ENCODE results near the gene DNAJC24. TPM values are rescaled to one million over a fixed set of nuclear protein-coding genes. Genes with fewer than 3 reads are reported as not detected.

DNAJC24 gene
- total RNA-seq, 1 donor from 2014 or later = 11.5 TPM

DNA sequence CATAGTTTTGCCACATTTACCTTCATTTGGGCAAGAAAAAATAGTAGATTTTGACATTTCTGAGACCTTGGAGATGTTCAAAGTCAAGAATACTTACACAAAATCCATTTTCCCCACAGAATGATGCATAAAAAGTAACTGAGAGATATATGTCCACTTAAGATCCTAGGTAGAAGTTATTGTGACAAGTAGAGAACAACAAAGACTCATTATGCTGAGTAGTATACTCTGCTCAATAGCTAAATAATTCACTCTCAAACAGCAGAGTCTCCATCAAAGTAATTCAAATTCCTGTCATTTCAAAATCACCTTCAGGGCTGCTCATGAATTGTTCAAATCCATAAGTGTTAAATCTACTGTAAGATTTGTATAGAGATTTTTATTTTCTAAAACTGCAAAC, 104.4 kb downstream of the DNAJC24 start:
- H3K36me3 ChIP-seq (ENCODE audit: control insufficient read depth in 3 of 3, insufficient read depth in 3 of 3, low read length in 3 of 3) = no peaks in the 10 kb centered on the region
- H3K4me1 ChIP-seq (ENCODE audit: control insufficient read depth in 3 of 3, insufficient read depth in 3 of 3, low read length in 3 of 3) = peaks cover 0 to 8% (median 0%) of the 10 kb centered on the region in 3 donors
- H3K27me3 ChIP-seq (ENCODE audit: control insufficient read depth in 3 of 3, insufficient read depth in 3 of 3, low read length in 3 of 3) = no peaks in the 10 kb centered on the region
- no peaks in the 10 kb centered on the region for H3K9me3 ChIP-seq (ENCODE audit: control insufficient read depth in 3 of 3, low read length in 3 of 3)
- no peak overlapping the region for H3K9ac ChIP-seq (ENCODE audit: low read depth in 1 of 3, low read length in 3 of 3)
- H3K4me3 ChIP-seq (ENCODE audit: low read length in 3 of 3) = no peak overlapping the region
- no peak overlapping the region for H3K27ac ChIP-seq (ENCODE audit: low read depth, low read length)

DNA sequence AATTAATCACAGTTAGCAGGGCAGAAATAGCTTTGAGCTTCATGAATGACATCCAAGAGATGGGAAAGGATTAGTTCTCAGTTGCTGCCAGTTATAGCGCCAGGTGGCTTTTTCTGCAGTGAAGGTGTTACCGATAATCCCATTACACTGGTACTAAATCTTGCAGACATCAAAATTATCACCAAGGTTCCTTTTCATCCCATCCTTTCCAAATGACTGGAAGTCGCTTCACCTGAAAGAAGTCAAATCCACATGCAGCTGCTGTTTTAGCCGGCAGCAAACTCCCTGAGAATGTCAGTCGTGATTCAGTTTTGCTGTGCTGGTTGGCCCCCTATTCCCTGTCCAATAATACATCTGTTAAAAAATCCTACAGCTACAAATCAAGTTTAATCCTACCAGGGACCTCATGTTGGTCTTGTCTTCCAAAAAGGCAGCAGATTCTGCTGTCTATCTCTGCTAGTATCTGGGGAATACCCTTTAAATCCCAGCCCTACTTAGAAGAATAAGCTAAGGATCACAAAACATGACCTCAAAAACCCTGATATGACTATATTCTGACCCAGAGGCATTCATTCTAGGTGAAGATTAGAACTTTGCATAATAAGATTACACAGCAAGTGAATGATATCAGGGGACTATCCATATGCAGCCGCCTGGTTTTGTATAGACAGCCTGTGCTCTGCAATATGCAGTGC, 108.0 kb downstream of the DNAJC24 start:
- Histone ChIP-seq H3K9ac (ENCODE audit: low read depth in 1 of 3, low read length in 3 of 3) (no peak overlapping the region), H3K9me3 (ENCODE audit: control insufficient read depth in 3 of 3, low read length in 3 of 3) (no peaks in the 10 kb centered on the region), H3K27me3 (ENCODE audit: control insufficient read depth in 3 of 3, insufficient read depth in 3 of 3, low read length in 3 of 3) (no peaks in the 10 kb centered on the region), H3K27ac (ENCODE audit: low read depth, low read length) (no peak overlapping the region), H3K36me3 (ENCODE audit: control insufficient read depth in 3 of 3, insufficient read depth in 3 of 3, low read length in 3 of 3) (no peaks in the 10 kb centered on the region), H3K4me3 (ENCODE audit: low read length in 3 of 3) (no peak overlapping the region), H3K4me1 (ENCODE audit: control insufficient read depth in 3 of 3, insufficient read depth in 3 of 3, low read length in 3 of 3) (peaks cover 0 to 8% (median 0%) of the 10 kb centered on the region in 3 donors)

DNA sequence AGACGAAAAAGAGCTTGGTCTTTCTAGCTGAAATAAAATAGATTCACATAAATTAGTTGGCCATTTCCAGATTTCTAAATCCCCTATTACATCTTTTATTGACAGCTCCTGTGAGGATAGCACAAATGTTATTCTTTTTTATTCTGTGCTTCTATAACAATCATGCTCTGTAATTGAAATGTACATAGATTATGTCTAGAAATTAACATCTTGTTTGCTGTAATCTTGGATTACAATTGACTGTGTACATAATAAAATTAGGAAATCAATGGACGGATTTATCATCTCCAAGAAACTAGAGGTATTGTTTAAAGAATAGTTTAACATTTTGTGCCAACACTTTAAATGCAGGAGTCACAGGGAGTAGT, 108.5 kb downstream of the DNAJC24 start:
- Histone ChIP-seq H3K27ac (ENCODE audit: low read depth, low read length) (no peak overlapping the region), H3K9me3 (ENCODE audit: control insufficient read depth in 3 of 3, low read length in 3 of 3) (no peaks in the 10 kb centered on the region), H3K36me3 (ENCODE audit: control insufficient read depth in 3 of 3, insufficient read depth in 3 of 3, low read length in 3 of 3) (no peaks in the 10 kb centered on the region)

DNA sequence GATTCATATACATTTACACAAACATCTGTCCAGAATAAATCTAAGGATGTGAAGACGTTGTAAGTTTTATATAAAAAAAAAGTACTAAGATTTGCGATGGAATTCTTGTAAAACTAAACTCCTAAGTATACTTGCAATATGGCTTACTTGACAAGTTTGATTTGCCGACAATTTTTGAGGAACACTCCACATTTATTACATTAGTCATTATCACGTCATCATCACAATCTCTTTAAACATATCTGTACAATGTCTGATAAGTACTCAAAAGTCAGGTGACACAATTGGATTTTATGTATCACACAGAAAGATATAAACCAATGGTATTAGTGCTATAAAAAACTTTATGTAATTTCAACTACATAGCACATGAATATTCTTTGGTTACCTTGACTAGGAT, 109.4 kb downstream of the DNAJC24 start:
- Histone ChIP-seq H3K9me3 (ENCODE audit: control insufficient read depth in 3 of 3, low read length in 3 of 3) (no peaks in the 10 kb centered on the region), H3K27ac (ENCODE audit: low read depth, low read length) (no peak overlapping the region), H3K4me3 (ENCODE audit: low read length in 3 of 3) (no peak overlapping the region), H3K9ac (ENCODE audit: low read depth in 1 of 3, low read length in 3 of 3) (no peak overlapping the region), H3K27me3 (ENCODE audit: control insufficient read depth in 3 of 3, insufficient read depth in 3 of 3, low read length in 3 of 3) (no peaks in the 10 kb centered on the region), H3K36me3 (ENCODE audit: control insufficient read depth in 3 of 3, insufficient read depth in 3 of 3, low read length in 3 of 3) (no peaks in the 10 kb centered on the region), H3K4me1 (ENCODE audit: control insufficient read depth in 3 of 3, insufficient read depth in 3 of 3, low read length in 3 of 3) (peaks cover 0 to 8% (median 0%) of the 10 kb centered on the region in 3 donors)

More for the DNA sequence above, 108.5 kb downstream of the DNAJC24 start:
- Histone ChIP-seq H3K9ac (ENCODE audit: low read depth in 1 of 3, low read length in 3 of 3) (no peak overlapping the region), H3K4me1 (ENCODE audit: control insufficient read depth in 3 of 3, insufficient read depth in 3 of 3, low read length in 3 of 3) (peaks cover 0 to 8% (median 0%) of the 10 kb centered on the region in 3 donors), H3K4me3 (ENCODE audit: low read length in 3 of 3) (no peak overlapping the region), H3K27me3 (ENCODE audit: control insufficient read depth in 3 of 3, insufficient read depth in 3 of 3, low read length in 3 of 3) (no peaks in the 10 kb centered on the region)

DNA sequence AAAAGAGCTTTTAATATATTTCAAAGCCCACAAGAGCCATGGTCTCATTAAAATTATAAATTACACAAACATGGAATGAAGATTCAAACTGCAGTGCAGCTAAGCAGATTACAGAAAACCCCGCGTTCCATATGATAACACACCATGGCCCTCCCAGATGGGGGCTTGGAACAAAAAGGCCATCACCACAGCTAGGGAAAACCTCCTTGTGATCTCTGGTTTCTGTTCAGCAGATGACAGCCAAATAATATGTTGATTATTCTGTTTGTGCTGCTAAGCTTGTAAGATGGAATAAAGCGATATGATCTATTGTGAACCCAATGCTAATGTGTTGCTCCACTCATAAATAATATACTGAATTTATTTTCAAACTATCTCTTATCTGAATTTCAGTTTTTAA, 111.3 kb downstream of the DNAJC24 start:
- no peaks in the 10 kb centered on the region for H3K9me3 ChIP-seq (ENCODE audit: control insufficient read depth in 3 of 3, low read length in 3 of 3)
- peaks cover 0 to 8% (median 0%) of the 10 kb centered on the region in 3 donors for H3K4me1 ChIP-seq (ENCODE audit: control insufficient read depth in 3 of 3, insufficient read depth in 3 of 3, low read length in 3 of 3)
- H3K27me3 ChIP-seq (ENCODE audit: control insufficient read depth in 3 of 3, insufficient read depth in 3 of 3, low read length in 3 of 3) = no peaks in the 10 kb centered on the region
- H3K9ac ChIP-seq (ENCODE audit: low read depth in 1 of 3, low read length in 3 of 3) = no peak overlapping the region
- no peak overlapping the region for H3K4me3 ChIP-seq (ENCODE audit: low read length in 3 of 3)
- no peak overlapping the region for H3K27ac ChIP-seq (ENCODE audit: low read depth, low read length)
- H3K36me3 ChIP-seq (ENCODE audit: control insufficient read depth in 3 of 3, insufficient read depth in 3 of 3, low read length in 3 of 3) = no peaks in the 10 kb centered on the region

Other genes starting within 250 kb of the DNAJC24 start
- gene DCDC1, start 121 bp upstream of the DNAJC24 start, total RNA-seq = not detected
- 17.7 TPM for gene IMMP1L, start 139.8 kb downstream of the DNAJC24 start, total RNA-seq
- gene ELP4, start 139.9 kb downstream of the DNAJC24 start, total RNA-seq = 25.6 TPM